PC-9 (cell line): ENCODE results near the gene RPTOR. TPM values are rescaled to one million over a fixed set of nuclear protein-coding genes. Genes with fewer than 3 reads are reported as not detected.

Experiments
- BruUV-seq: library from RNA; stranded (reverse); fragments of 400-500 nt; replicated peaks from 2 replicates; lab custom pipeline; 2021; lab: Mats Ljungman, UMichigan
- CTCF ChIA-PET: fragments of 300-600 bp; sonication (Branson Sonifier 250); formaldehyde crosslinking; loops from one replicate; lab custom pipeline; 2022; ENCODE audit warnings: antibody characterized with exemption; lab: Charles Lee
- POLR2A ChIA-PET: fragments of 300-600 bp; sonication (Branson Sonifier 250); formaldehyde crosslinking; loops from one replicate; lab custom pipeline; 2022; ENCODE audit warnings: antibody characterized with exemption; ENCODE audit not compliant: unreplicated experiment; lab: Charles Lee
- DNase-seq, 2 experiments: peaks; one replicate each; pipeline versions ENCODE4 v3.0.0 to v3.0.0-alpha.2; 2015 to 2022; ENCODE audit warnings: mixed read lengths in 1 of 2
- H2AFZ ChIP-seq: fragments of 200-600 bp; sonication (generic); 2 replicates; pipeline ENCODE4 v1.8.1; 2017; ENCODE audit warnings: antibody characterized with exemption
- H3F3A ChIP-seq: fragments of 200-600 bp; sonication (generic); 2 replicates; pipeline ENCODE4 v1.8.1; 2017; ENCODE audit warnings: antibody characterized with exemption, mild to moderate bottlenecking, low read depth; ENCODE audit not compliant: insufficient read depth
- H3K27ac ChIP-seq: fragments of 200-600 bp; sonication (generic); 2 replicates; pipeline ENCODE4 v1.6.1; 2016; ENCODE audit warnings: mixed run types
- H3K27me3 ChIP-seq: fragments of 200-600 bp; sonication (generic); 2 replicates; pipeline ENCODE4 v1.6.1; 2016; ENCODE audit warnings: low read depth, mixed run types; ENCODE audit not compliant: insufficient read depth
- H3K36me3 ChIP-seq: fragments of 200-600 bp; sonication (generic); 2 replicates; pipeline ENCODE4 v1.6.1; 2016; ENCODE audit warnings: low read depth, mixed run types
- H3K4me1 ChIP-seq: fragments of 200-600 bp; sonication (generic); replicated peaks from 2 replicates; pipeline ENCODE4 v1.6.1; 2016; ENCODE audit warnings: mixed run types; ENCODE audit not compliant: insufficient read depth
- H3K4me2 ChIP-seq: fragments of 200-600 bp; sonication (generic); 2 replicates; pipeline ENCODE4 v1.6.1; 2017; ENCODE audit warnings: mixed run types
- H3K4me3 ChIP-seq: fragments of 200-600 bp; sonication (generic); 2 replicates; pipeline ENCODE4 v1.6.1; 2016; ENCODE audit warnings: mixed run types
- H3K79me2 ChIP-seq: fragments of 200-600 bp; sonication (generic); 2 replicates; pipeline ENCODE4 v1.6.1; 2017; ENCODE audit warnings: low read depth, mixed run types
- H3K9me2 ChIP-seq: fragments of 200-600 bp; sonication (generic); 2 replicates; pipeline ENCODE4 v1.8.1; 2017; ENCODE audit warnings: mild to moderate bottlenecking; ENCODE audit not compliant: insufficient read depth
- H3K9me3 ChIP-seq: fragments of 200-600 bp; sonication (generic); 2 replicates; pipeline ENCODE4 v1.8.1; 2016; ENCODE audit warnings: low read depth; ENCODE audit not compliant: insufficient read depth
- H4K20me1 ChIP-seq: fragments of 200-600 bp; sonication (generic); 2 replicates; pipeline ENCODE4 v1.8.1; 2017; ENCODE audit not compliant: insufficient read depth
- CTCF ChIP-seq: fragments of 200-600 bp; sonication (generic); conservative IDR thresholded peaks from 2 replicates; pipeline ENCODE4 v1.6.1; 2017; ENCODE audit warnings: mixed run types, antibody characterized with exemption, mild to moderate bottlenecking, moderate library complexity
- EZH2 ChIP-seq: fragments of 200-600 bp; sonication (generic); IDR thresholded peaks from 2 replicates; pipeline ENCODE4 v1.8.0; 2017; ENCODE audit warnings: antibody characterized with exemption, low read depth
- intact Hi-C: fragments of 100-400 bp; cut with micrococcal nuclease; formaldehyde crosslinking; loops from one replicate; pipeline ENCODE4 v1.10.0; 2022; ENCODE audit not compliant: unreplicated experiment
- total RNA-seq: library from RNA; stranded (reverse); gene quantifications from 2 replicates; pipeline ENCODE4 v1.2.3, GENCODE V29; 2021

The RPTOR gene
- total RNA-seq, 1 experiment from 2014 or later: 50.8 TPM

- H2AFZ ChIP-seq: no peak overlapping the region
- intact Hi-C loops: no loop called here
These were observed 434.2 kb downstream of the RPTOR start for GRCh38 chr17:80978499-80979497.

GRCh38 chr17:80979547-80980378 lies 435.1 kb downstream of the RPTOR start:
- no peaks in the 10 kb centered on the region for H3K9me3 ChIP-seq
- BruUV-seq: no TSS peak
- intact Hi-C loops: loop anchor here (5.0 kb wide), 1 partner anchor 552 kb away; no protein-coding TSS in a partner anchor
- CTCF ChIA-PET: no interaction called here
- no peaks in the 10 kb centered on the region for H3K9me2 ChIP-seq
- no peaks in the 10 kb centered on the region for H3F3A ChIP-seq
- H3K4me3 ChIP-seq: no peak overlapping the region
- TF ChIP-seq CTCF (no peak), EZH2 (no peak)
- POLR2A ChIA-PET: no interaction called here
- H3K4me2 ChIP-seq: no peak overlapping the region
- no peak overlapping the region for H3K27ac ChIP-seq
- H3K79me2 ChIP-seq: no peaks in the 10 kb centered on the region
- no peaks in the 10 kb centered on the region for H3K36me3 ChIP-seq
- no peaks in the 10 kb centered on the region for H4K20me1 ChIP-seq
- no peak for DNase-seq
- H2AFZ ChIP-seq: no peak overlapping the region
- no peaks in the 10 kb centered on the region for H3K27me3 ChIP-seq
- H3K4me1 ChIP-seq: no peaks in the 10 kb centered on the region

More at GRCh38 chr17:80978499-80979497, 434.2 kb downstream of the RPTOR start:
- H3K4me1 ChIP-seq: no peaks in the 10 kb centered on the region
- H3K27me3 ChIP-seq: no peaks in the 10 kb centered on the region
- TF ChIP-seq EZH2: no peak
- TF ChIP-seq CTCF: no peak
- H3K9me2 ChIP-seq: no peaks in the 10 kb centered on the region
- no peak overlapping the region for H3K4me3 ChIP-seq
- ChIA-PET CTCF (no interaction called here), POLR2A (interaction anchor here (0.7 kb wide), 1 partner anchor 1135 kb away, joined by 4 read pairs; no protein-coding TSS in a partner anchor)
- H3K79me2 ChIP-seq: no peaks in the 10 kb centered on the region
- H3F3A ChIP-seq: no peaks in the 10 kb centered on the region
- H3K4me2 ChIP-seq: no peak overlapping the region
- H3K36me3 ChIP-seq: no peaks in the 10 kb centered on the region
- H3K9me3 ChIP-seq: no peaks in the 10 kb centered on the region
- H4K20me1 ChIP-seq: no peaks in the 10 kb centered on the region
- DNase-seq: no peak
- BruUV-seq: no TSS peak
- H3K27ac ChIP-seq: no peak overlapping the region

GRCh38 chr17:80980397-80981061 lies 435.9 kb downstream of the RPTOR start:
- Histone ChIP-seq H3K79me2 (no peaks in the 10 kb centered on the region), H3K4me2 (no peak overlapping the region), H3K4me3 (no peak overlapping the region), H3K27me3 (no peaks in the 10 kb centered on the region), H3K4me1 (no peaks in the 10 kb centered on the region), H3K36me3 (no peaks in the 10 kb centered on the region), H3K9me3 (no peaks in the 10 kb centered on the region), H4K20me1 (no peaks in the 10 kb centered on the region), H2AFZ (no peak overlapping the region), H3F3A (no peaks in the 10 kb centered on the region), H3K9me2 (no peaks in the 10 kb centered on the region), H3K27ac (no peak overlapping the region)
- intact Hi-C loops: loop anchor here (5.0 kb wide), 1 partner anchor 553 kb away; no protein-coding TSS in a partner anchor
- ChIA-PET POLR2A (no interaction called here), CTCF (no interaction called here)
- no peak for DNase-seq
- BruUV-seq: no TSS peak
- TF ChIP-seq EZH2 (no peak), CTCF (no peak)
